ENCODE data around the gene MRPS11.
"Not testable (repeated sequence)": the region's sequence is repeated elsewhere in the genome, so short reads cannot be mapped to it uniquely, and the experiment has no call there.

Gene MRPS11

GRCh38 chr15:88469321-88469720 is 1.8 kb downstream of the MRPS11 start:
- no peak overlapping the region for H3K27ac ChIP-seq
- no peaks in the 10 kb centered on the region for H3K9me3 ChIP-seq (replicated peaks in 1 of 11)
- peaks cover 0 to 22% (median 6%) of the 10 kb centered on the region in 11 experiments; a peak in 6 of 22 replicates for H4K20me1 ChIP-seq
- H3K4me3 ChIP-seq = peak overlapping the region in 1 of 10 experiments; percentile 89; a peak in 1 of 20 replicates
- peak overlapping the region in 10 of 11 experiments; percentile 84 to 98 (median 91); a peak in 17 of 22 replicates for H3K4me2 ChIP-seq
- H3K36me3 ChIP-seq = peaks cover 41 to 73% (median 64%) of the 10 kb centered on the region in 11 experiments
- H3K27me3 ChIP-seq = no peaks in the 10 kb centered on the region
- no peak for TF ChIP-seq Cebpa-rat (IDR thresholded peaks at IDR 0.05)
- H3K4me1 ChIP-seq = peaks cover 23 to 50% (median 40%) of the 10 kb centered on the region in 10 experiments
- no peak overlapping the region for H3K9ac ChIP-seq

- H3K27ac ChIP-seq = no peak overlapping the region
- no peaks in the 10 kb centered on the region for H3K9me3 ChIP-seq (replicated peaks in 1 of 11)
- no peak for TF ChIP-seq Cebpa-rat (IDR thresholded peaks at IDR 0.05)
- H4K20me1 ChIP-seq = peaks cover 0 to 22% (median 11%) of the 10 kb centered on the region in 11 experiments; a peak in 8 of 22 replicates
- no peaks in the 10 kb centered on the region for H3K27me3 ChIP-seq
- 0 out of 22 replicates have a peak overlapping the region, but pooled peaks of 1 of the 11 experiments have one; percentile 21 for H3K9ac ChIP-seq
- H3K4me2 ChIP-seq = no peak overlapping the region; a peak in 1 of 22 replicates
- H3K36me3 ChIP-seq = peaks cover 44 to 74% (median 64%) of the 10 kb centered on the region in 11 experiments
- H3K4me3 ChIP-seq = no peak overlapping the region
- H3K4me1 ChIP-seq = peaks cover 19 to 42% (median 30%) of the 10 kb centered on the region in 10 experiments
Measured at GRCh38 chr15:88470625-88471372, 3.3 kb downstream of the MRPS11 start.

GRCh38 chr15:88472225-88472624 is 4.7 kb downstream of the MRPS11 start:
- Histone ChIP-seq H3K36me3 (peaks cover 58 to 88% (median 76%) of the 10 kb centered on the region in 11 experiments), H3K9me3 (replicated peaks in 1 of 11) (no peaks in the 10 kb centered on the region)

GRCh38 chr15:88473661-88474293 is 6.3 kb downstream of the MRPS11 start:
- H3K4me2 ChIP-seq; H3K27me3 ChIP-seq; H3K4me3 ChIP-seq; H3K27ac ChIP-seq; H3K9me3 ChIP-seq (replicated peaks in 1 of 11); H3K9ac ChIP-seq: not testable (repeated sequence)
- H4K20me1 ChIP-seq = peaks cover 0 to 34% (median 15%) of the 10 kb centered on the region in 11 experiments; a peak in 11 of 22 replicates
- H3K36me3 ChIP-seq = peaks cover 74 to 100% (median 92%) of the 10 kb centered on the region in 11 experiments
- H3K4me1 ChIP-seq = peaks cover 2 to 25% (median 14%) of the 10 kb centered on the region in 10 experiments

More at GRCh38 chr15:88472225-88472624, 4.7 kb downstream of the MRPS11 start:
- Histone ChIP-seq H3K4me2 (no peak overlapping the region), H3K27ac (no peak overlapping the region), H3K9ac (no peak overlapping the region), H3K4me1 (peaks cover 10 to 33% (median 22%) of the 10 kb centered on the region in 10 experiments), H4K20me1 (peaks cover 0 to 34% (median 14%) of the 10 kb centered on the region in 11 experiments; a peak in 11 of 22 replicates), H3K27me3 (no peaks in the 10 kb centered on the region), H3K4me3 (no peak overlapping the region)
- TF ChIP-seq Cebpa-rat (IDR thresholded peaks at IDR 0.05) = no peak

GRCh38 chr15:88476635-88477060 is 9.1 kb downstream of the MRPS11 start:
- peaks cover 3 to 12% (median 8%) of the 10 kb centered on the region in 10 experiments for H3K4me1 ChIP-seq
- H3K27me3 ChIP-seq = no peaks in the 10 kb centered on the region
- H4K20me1 ChIP-seq = peaks cover 0 to 34% (median 15%) of the 10 kb centered on the region in 11 experiments; a peak in 11 of 22 replicates
- TF ChIP-seq Cebpa-rat (IDR thresholded peaks at IDR 0.05) = no peak
- no peak overlapping the region for H3K4me2 ChIP-seq
- H3K27ac ChIP-seq = no peak overlapping the region
- no peak overlapping the region for H3K9ac ChIP-seq
- no peak overlapping the region for H3K4me3 ChIP-seq
- H3K9me3 ChIP-seq (replicated peaks in 1 of 11) = no peaks in the 10 kb centered on the region
- H3K36me3 ChIP-seq = peaks cover 77 to 99% (median 88%) of the 10 kb centered on the region in 11 experiments

GRCh38 chr15:88477126-88477525 is 9.6 kb downstream of the MRPS11 start:
- no peaks in the 10 kb centered on the region for H3K27me3 ChIP-seq
- peaks cover 6 to 16% (median 13%) of the 10 kb centered on the region in 10 experiments for H3K4me1 ChIP-seq
- no peak overlapping the region for H3K4me3 ChIP-seq
- H3K36me3 ChIP-seq = peaks cover 73 to 96% (median 83%) of the 10 kb centered on the region in 11 experiments
- H3K27ac ChIP-seq = no peak overlapping the region
- no peak for TF ChIP-seq Cebpa-rat (IDR thresholded peaks at IDR 0.05)
- H4K20me1 ChIP-seq = peaks cover 0 to 34% (median 11%) of the 10 kb centered on the region in 11 experiments; a peak in 10 of 22 replicates
- no peak overlapping the region for H3K9ac ChIP-seq
- H3K9me3 ChIP-seq (replicated peaks in 1 of 11) = no peaks in the 10 kb centered on the region
- no peak overlapping the region for H3K4me2 ChIP-seq

- Histone ChIP-seq H3K4me3 (no peak overlapping the region), H3K9ac (peak overlapping the region in 1 of 11 experiments; percentile 3; a peak in 1 of 22 replicates), H3K27me3 (no peaks in the 10 kb centered on the region), H3K9me3 (replicated peaks in 1 of 11) (no peaks in the 10 kb centered on the region), H3K4me2 (no peak overlapping the region), H3K36me3 (peaks cover 65 to 88% (median 75%) of the 10 kb centered on the region in 11 experiments), H3K4me1 (peaks cover 6 to 23% (median 16%) of the 10 kb centered on the region in 10 experiments), H3K27ac (no peak overlapping the region), H4K20me1 (peaks cover 0 to 28% (median 5%) of the 10 kb centered on the region in 11 experiments; a peak in 10 of 22 replicates)
- TF ChIP-seq Cebpa-rat (IDR thresholded peaks at IDR 0.05) = no peak
Measured at GRCh38 chr15:88477904-88478303, 10.4 kb downstream of the MRPS11 start.

GRCh38 chr15:88479169-88479568 is 11.7 kb downstream of the MRPS11 start:
- Histone ChIP-seq H3K27ac (no peak overlapping the region), H3K4me3 (no peak overlapping the region), H3K4me1 (peaks cover 6 to 23% (median 16%) of the 10 kb centered on the region in 10 experiments), H3K9ac (no peak overlapping the region), H3K4me2 (no peak overlapping the region), H3K27me3 (no peaks in the 10 kb centered on the region), H3K9me3 (replicated peaks in 1 of 11) (no peaks in the 10 kb centered on the region), H4K20me1 (peaks cover 0 to 25% (median 5%) of the 10 kb centered on the region in 11 experiments; a peak in 8 of 22 replicates), H3K36me3 (peaks cover 52 to 76% (median 62%) of the 10 kb centered on the region in 11 experiments)
- no peak for TF ChIP-seq Cebpa-rat (IDR thresholded peaks at IDR 0.05)

- H3K4me2 ChIP-seq = peak overlapping the region in 8 of 11 experiments; percentile 13 to 76 (median 59); a peak in 14 of 22 replicates
- no peak for TF ChIP-seq Cebpa-rat (IDR thresholded peaks at IDR 0.05)
- no peak overlapping the region for H3K4me3 ChIP-seq
- H3K4me1 ChIP-seq = peaks cover 6 to 23% (median 16%) of the 10 kb centered on the region in 10 experiments
- H3K9ac ChIP-seq = no peak overlapping the region
- H3K27ac ChIP-seq = no peak overlapping the region
- peaks cover 0 to 13% (median 4%) of the 10 kb centered on the region in 11 experiments; a peak in 8 of 22 replicates for H4K20me1 ChIP-seq
- H3K27me3 ChIP-seq = no peaks in the 10 kb centered on the region
- H3K9me3 ChIP-seq (replicated peaks in 1 of 11) = no peaks in the 10 kb centered on the region
- peaks cover 34 to 58% (median 44%) of the 10 kb centered on the region in 11 experiments for H3K36me3 ChIP-seq
Measured at GRCh38 chr15:88480981-88481380, 13.5 kb downstream of the MRPS11 start.

Measured in BLaER1 treated with 17β-estradiol and CSF1 and Interleukin-3, amounts not matched to agents 10 nM and 100 nM (cell line).